ENCODE measurements around the gene CARS2. TPM values are rescaled to one million over a fixed set of nuclear protein-coding genes. Genes with fewer than 3 reads are reported as not detected.
A peak's percentile ranks its signal among the peaks of the same experiment; 100 is the strongest.

Gene CARS2
- total RNA-seq, 1 experiment from 2014 or later: 52.9 TPM

- Histone ChIP-seq H3K4me3 (replicated peaks in 1 of 2; ENCODE audit: low read depth in 1 of 2, low read length in 2 of 2) (no peak overlapping the region), H3K4me1 (ENCODE audit: control insufficient read depth in 1 of 2, insufficient read depth in 2 of 2, low read length in 2 of 2) (no peaks in the 10 kb centered on the region), H3K27ac (ENCODE audit: low read depth, low read length) (no peak overlapping the region), H3K27me3 (ENCODE audit: insufficient read depth, low read length) (no peaks in the 10 kb centered on the region), H3K9ac (ENCODE audit: low read length) (no peak overlapping the region), H2AFZ (ENCODE audit: low read depth, low read length, poor library complexity, severe bottlenecking) (no peak overlapping the region), H3K36me3 (ENCODE audit: control insufficient read depth in 1 of 2, insufficient read depth in 2 of 2, low read length in 2 of 2) (peaks cover 2 to 22% of the 10 kb centered on the region in 2 experiments; a peak in 3 of 4 replicates), H3K4me2 (ENCODE audit: low read length) (no peak overlapping the region), H3K9me3 (ENCODE audit: control insufficient read depth in 1 of 2, insufficient read depth in 1 of 2, low read depth in 1 of 2, low read length in 2 of 2) (no peaks in the 10 kb centered on the region), H3K79me2 (ENCODE audit: insufficient read depth, low read length) (no peaks in the 10 kb centered on the region), H3K9me2 (ENCODE audit: insufficient read depth) (no peaks in the 10 kb centered on the region), H4K20me1 (ENCODE audit: insufficient read depth) (no peaks in the 10 kb centered on the region)
- RAD21 ChIA-PET (ENCODE audit: low non-redundant PET in 1 of 2, low total read pairs in 2 of 2, uncharacterized antibody in 2 of 2, unreplicated experiment in 2 of 2): no interaction called here
- DNase-seq (ENCODE audit: low read depth, low spot score): no peak
- intact Hi-C loops (cut with micrococcal nuclease): no loop called here
- BruUV-seq (replicated peaks): no TSS peak
- POLR2A ChIA-PET: no interaction called here
- TF ChIP-seq SIN3A (IDR thresholded peaks at IDR 0.05; ENCODE audit: low read depth) (no peak), ZNF274 (IDR thresholded peaks at IDR 0.05; ENCODE audit: low read depth, low read length) (no peak), MAX (IDR thresholded peaks at IDR 0.05) (no peak), CBX3 (IDR thresholded peaks at IDR 0.05; ENCODE audit: low read depth) (no peak), CEBPB (IDR thresholded peaks at IDR 0.05; ENCODE audit: low read depth) (no peak), ATF3 (IDR thresholded peaks at IDR 0.05) (no peak), EZH2 (IDR thresholded peaks at IDR 0.05) (no peak), YY1 (IDR thresholded peaks at IDR 0.05; ENCODE audit: extremely low read depth, insufficient replicate concordance, low read depth, low read length) (no peak), RAD21 (IDR thresholded peaks at IDR 0.05; ENCODE audit: low read depth) (peak; percentile 36; the same call in 1 of the 2 replicates), ZBTB33 (IDR thresholded peaks at IDR 0.05; ENCODE audit: extremely low read depth, insufficient replicate concordance, low read length) (no peak), FOSL1 (IDR thresholded peaks at IDR 0.05; ENCODE audit: low read depth) (no peak), SP1 (IDR thresholded peaks at IDR 0.05; ENCODE audit: low read depth) (no peak), POLR2AphosphoS5 (IDR thresholded peaks at IDR 0.05; ENCODE audit: low read depth, low read length) (no peak), POLR2A (IDR thresholded peaks at IDR 0.05; ENCODE audit: borderline replicate concordance, extremely low read depth, insufficient read depth, insufficient read length) (no peak), ZFX (IDR thresholded peaks at IDR 0.05) (no peak)
- TF ChIP-seq, protein P1, sequence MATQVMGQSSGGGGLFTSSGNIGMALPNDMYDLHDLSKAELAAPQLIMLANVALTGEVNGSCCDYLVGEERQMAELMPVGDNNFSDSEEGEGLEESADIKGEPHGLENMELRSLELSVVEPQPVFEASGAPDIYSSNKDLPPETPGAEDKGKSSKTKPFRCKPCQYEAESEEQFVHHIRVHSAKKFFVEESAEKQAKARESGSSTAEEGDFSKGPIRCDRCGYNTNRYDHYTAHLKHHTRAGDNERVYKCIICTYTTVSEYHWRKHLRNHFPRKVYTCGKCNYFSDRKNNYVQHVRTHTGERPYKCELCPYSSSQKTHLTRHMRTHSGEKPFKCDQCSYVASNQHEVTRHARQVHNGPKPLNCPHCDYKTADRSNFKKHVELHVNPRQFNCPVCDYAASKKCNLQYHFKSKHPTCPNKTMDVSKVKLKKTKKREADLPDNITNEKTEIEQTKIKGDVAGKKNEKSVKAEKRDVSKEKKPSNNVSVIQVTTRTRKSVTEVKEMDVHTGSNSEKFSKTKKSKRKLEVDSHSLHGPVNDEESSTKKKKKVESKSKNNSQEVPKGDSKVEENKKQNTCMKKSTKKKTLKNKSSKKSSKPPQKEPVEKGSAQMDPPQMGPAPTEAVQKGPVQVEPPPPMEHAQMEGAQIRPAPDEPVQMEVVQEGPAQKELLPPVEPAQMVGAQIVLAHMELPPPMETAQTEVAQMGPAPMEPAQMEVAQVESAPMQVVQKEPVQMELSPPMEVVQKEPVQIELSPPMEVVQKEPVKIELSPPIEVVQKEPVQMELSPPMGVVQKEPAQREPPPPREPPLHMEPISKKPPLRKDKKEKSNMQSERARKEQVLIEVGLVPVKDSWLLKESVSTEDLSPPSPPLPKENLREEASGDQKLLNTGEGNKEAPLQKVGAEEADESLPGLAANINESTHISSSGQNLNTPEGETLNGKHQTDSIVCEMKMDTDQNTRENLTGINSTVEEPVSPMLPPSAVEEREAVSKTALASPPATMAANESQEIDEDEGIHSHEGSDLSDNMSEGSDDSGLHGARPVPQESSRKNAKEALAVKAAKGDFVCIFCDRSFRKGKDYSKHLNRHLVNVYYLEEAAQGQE (IDR thresholded peaks at IDR 0.05; ENCODE audit: low read depth): no peak
- TF ChIP-seq, protein P2, sequence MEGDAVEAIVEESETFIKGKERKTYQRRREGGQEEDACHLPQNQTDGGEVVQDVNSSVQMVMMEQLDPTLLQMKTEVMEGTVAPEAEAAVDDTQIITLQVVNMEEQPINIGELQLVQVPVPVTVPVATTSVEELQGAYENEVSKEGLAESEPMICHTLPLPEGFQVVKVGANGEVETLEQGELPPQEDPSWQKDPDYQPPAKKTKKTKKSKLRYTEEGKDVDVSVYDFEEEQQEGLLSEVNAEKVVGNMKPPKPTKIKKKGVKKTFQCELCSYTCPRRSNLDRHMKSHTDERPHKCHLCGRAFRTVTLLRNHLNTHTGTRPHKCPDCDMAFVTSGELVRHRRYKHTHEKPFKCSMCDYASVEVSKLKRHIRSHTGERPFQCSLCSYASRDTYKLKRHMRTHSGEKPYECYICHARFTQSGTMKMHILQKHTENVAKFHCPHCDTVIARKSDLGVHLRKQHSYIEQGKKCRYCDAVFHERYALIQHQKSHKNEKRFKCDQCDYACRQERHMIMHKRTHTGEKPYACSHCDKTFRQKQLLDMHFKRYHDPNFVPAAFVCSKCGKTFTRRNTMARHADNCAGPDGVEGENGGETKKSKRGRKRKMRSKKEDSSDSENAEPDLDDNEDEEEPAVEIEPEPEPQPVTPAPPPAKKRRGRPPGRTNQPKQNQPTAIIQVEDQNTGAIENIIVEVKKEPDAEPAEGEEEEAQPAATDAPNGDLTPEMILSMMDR (IDR thresholded peaks at IDR 0.05 in 2 of 3, conservative IDR thresholded peaks at IDR 0.05 in 1 of 3; ENCODE audit: borderline replicate concordance in 1 of 3, insufficient read depth in 1 of 3, low read depth in 2 of 3, low read length in 2 of 3): 0 out of 6 replicates have a peak, but pooled peaks of 1 of the 3 experiments have one; percentile 13
- CTCF ChIA-PET: no interaction called here
- peak; percentile 52 for ATAC-seq
Measured at GRCh38 chr13:110644892-110645521, 60.9 kb downstream of the CARS2 start.

Data from HCT116 (cell line).